ELF-1 (cell line): ENCODE results near the gene LCE1E.

Experiments
- DNase-seq: peaks from one replicate; pipeline ENCODE4 v3.0.0-alpha.2; 2016; ENCODE audit warnings: low read depth, low spot score

Gene LCE1E

GRCh38 chr1:152777510-152778137 lies 8.4 kb upstream of the LCE1E start:
- DNase-seq, result peak; percentile 10

- DNase-seq, result no peak
Measured at GRCh38 chr1:152783095-152783494, 3.0 kb upstream of the LCE1E start.

GRCh38 chr1:152795686-152796085 lies 9.6 kb downstream of the LCE1E start:
- no peak for DNase-seq

- DNase-seq, result no peak
Measured at GRCh38 chr1:152796421-152796820, 10.4 kb downstream of the LCE1E start, which contains the start of gene LCE1D. Gene LCE1D (plus strand): TSS chr1:152796721. CDS start chr1:152797795, 1,074 bp downstream.

- no peak for DNase-seq
Measured at GRCh38 chr1:152801333-152801732, 15.3 kb downstream of the LCE1E start.

- no peak for DNase-seq
Measured at GRCh38 chr1:152806576-152806975, 20.5 kb downstream of the LCE1E start, which contains the start of gene LCE1C. Gene LCE1C (minus strand): TSS chr1:152806651. CDS start chr1:152805478, 1,173 bp downstream.

- no peak for DNase-seq
Measured at GRCh38 chr1:152811050-152811449, 25.0 kb downstream of the LCE1E start.

- no peak for DNase-seq
Measured at GRCh38 chr1:152811671-152812070, 25.6 kb downstream of the LCE1E start, which contains the start of gene LCE1B. Gene LCE1B (plus strand): TSS chr1:152811971. CDS start chr1:152812447, 476 bp downstream.

GRCh38 chr1:152817309-152817708 lies 31.3 kb downstream of the LCE1E start:
- no peak for DNase-seq

- DNase-seq, result no peak
Measured at GRCh38 chr1:152823294-152823693, 37.2 kb downstream of the LCE1E start.

GRCh38 chr1:152824964-152825363 lies 38.9 kb downstream of the LCE1E start:
- no peak for DNase-seq

- no peak for DNase-seq
Measured at GRCh38 chr1:152827173-152827572, 41.1 kb downstream of the LCE1E start, which contains the start of gene LCE1A. Gene LCE1A (plus strand): TSS chr1:152827473. CDS start chr1:152827473, 0 bp downstream.

- DNase-seq, result no peak
Measured at GRCh38 chr1:152836870-152837269, 50.8 kb downstream of the LCE1E start.
